NCI-H1092 (cell line): ENCODE measurements around the gene ZBTB8B.
"Not testable (repeated sequence)": the region's sequence is repeated elsewhere in the genome, so short reads cannot be mapped to it uniquely, and the experiment has no call there.

Experiments
- DNase-seq: peaks from one replicate; lab custom pipeline; 2025; lab: John Stamatoyannopoulos, UW

ZBTB8B gene

GRCh38 chr1:32464716-32465577 lies at the start of gene ZBTB8B:
TSS of gene ZBTB8B (plus strand) at chr1:32465072. CDS start at chr1:32470625, 5,553 bp downstream.
- peak; percentile 99 for DNase-seq

DNA sequence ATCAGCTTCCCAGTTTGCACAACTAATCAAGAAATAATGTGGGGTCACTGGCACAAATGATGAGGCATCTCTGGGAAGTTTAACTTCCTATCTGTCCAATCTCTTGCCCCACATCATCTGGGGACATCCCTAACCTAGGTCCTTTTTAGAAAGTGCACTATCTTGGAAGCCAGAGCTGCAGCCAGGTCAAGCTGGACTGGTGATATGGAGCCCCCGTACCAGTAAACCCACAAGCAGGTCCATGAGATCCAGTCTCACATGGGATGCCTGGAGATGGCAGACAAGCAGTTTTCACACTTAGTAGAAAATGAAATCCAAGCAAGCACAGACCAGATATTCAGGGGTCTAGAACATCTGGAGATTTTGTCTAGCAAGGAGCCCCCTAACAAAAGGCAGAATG lies 43.1 kb upstream of the ZBTB8B start:
- no peak for DNase-seq

DNA sequence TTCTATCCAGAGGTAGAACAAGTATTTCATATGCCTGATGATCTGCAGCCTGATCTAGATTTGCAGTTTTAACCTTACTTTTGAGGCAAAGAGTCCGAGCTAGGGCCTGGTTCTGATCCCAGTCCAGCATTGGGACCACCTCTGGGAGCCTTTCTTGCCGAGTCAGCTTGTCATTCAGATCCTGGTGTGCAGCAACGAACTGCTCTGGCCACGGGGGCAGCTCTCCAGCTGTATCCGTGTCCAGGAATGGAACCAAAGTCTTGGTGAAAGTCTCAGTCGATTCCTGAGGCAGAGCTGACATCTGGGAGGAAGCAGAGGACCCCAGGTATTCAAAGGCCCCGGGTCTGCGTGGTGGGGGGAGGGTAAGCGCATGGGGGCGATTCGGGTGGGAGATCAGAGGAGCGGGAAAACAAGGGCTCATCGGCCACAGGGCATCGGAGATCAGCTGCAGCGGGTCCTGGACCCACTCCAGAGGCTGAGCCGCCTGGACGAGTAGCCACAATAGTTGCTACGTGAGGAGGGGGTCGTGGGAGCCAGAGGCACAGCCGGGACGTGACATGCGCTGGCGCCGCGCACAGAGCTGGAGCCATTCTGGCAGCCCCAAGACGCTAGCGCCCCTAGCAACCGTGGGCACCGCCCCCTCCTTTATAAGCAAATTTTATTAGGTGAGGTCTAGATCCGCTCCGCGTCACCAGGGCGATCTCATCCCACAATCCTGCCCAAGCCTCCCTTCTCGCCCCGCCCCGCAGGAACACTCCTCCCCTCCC lies 38.2 kb upstream of the ZBTB8B start:
- DNase-seq: peak; percentile 75

DNA sequence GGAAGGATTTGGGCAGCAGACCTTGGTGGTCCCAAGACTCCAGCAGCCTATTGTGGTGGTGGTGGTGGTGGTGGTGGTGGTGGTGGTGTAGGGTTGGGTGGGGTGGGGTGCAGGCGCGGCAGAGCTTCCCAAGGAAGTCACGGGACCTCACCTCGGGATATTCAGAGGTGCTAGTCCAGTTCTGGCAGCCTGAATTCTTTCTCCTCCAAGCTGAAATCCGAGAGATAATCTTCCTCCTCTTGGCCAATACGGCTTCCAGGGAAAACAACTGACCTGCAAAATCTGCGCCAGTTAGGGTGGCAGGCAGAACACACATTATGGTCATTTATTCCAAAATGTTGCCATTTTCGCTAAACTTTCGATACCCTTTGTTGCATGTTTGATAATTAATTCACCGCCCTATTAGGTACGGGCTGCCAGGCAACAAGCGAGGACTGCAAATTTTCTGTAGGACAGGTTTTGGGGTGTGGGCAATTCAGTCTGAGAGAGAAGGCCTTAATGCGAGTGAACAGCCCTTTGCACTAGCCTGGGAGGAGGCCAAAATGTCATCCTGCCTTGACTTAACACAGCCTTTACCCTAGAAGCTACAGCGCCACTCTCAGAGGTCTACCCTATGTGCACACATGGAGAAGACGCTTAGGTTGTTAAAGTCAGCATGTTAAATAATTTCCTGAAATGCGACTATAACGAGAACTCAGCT lies 37.5 kb upstream of the ZBTB8B start:
- DNase-seq: no peak

GRCh38 chr1:32431736-32432400 lies 33.0 kb upstream of the ZBTB8B start:
- DNase-seq: no peak

- DNase-seq: no peak
Observed at GRCh38 chr1:32438136-32438535, 26.7 kb upstream of the ZBTB8B start.

DNA sequence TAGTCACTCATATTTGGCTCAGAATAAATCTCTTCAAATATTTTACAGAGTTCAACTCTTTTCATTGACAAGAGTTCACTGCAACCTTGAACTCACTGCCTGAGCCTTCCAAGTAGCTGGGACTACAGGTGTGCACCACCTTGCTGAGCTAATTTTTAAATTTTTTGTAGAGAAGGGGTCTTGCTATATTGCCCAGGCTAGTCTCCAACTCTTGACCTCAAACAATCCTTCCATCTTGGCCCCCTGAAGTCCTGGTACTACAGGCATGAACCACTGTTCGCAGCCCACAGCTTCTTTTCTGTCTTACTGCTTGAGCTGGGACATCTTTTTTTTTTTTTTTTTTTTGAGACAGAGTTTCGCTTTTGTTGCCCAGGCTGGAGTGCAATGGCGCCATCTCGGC lies 26.1 kb upstream of the ZBTB8B start:
- DNase-seq: not testable (repeated sequence)

- DNase-seq: not testable (repeated sequence)
Observed at GRCh38 chr1:32441467-32441866, 23.4 kb upstream of the ZBTB8B start.

GRCh38 chr1:32447469-32448185 lies 17.2 kb upstream of the ZBTB8B start:
- no peak for DNase-seq

DNA sequence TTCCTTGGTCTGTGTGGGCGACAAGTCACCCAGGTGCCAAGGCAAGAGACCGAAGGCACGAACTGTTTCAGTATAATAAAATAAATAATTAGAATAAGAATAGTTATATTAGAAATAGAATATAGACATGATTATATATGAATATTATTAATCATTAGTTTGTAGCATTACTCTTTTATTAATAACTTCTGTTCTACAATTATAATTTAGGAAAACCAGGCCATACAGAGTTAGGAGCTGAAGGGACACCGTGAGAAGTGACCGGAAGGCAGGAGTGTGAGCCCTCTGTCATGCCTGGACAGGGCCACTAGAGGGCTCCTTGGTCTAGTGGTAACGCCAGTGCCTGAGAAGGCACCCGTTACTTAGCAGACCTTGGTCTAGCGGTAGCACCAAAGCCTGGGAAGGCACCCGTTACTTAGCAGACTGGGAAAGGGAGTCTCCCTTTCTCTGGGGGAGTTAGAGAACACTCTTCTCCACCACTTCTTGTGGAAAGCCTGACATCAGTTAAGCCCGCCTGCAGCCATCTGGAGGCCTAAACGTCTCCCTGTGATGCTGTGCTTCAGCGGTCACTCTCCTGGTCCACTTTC lies 16.6 kb upstream of the ZBTB8B start:
- peak; percentile 80 for DNase-seq

DNA sequence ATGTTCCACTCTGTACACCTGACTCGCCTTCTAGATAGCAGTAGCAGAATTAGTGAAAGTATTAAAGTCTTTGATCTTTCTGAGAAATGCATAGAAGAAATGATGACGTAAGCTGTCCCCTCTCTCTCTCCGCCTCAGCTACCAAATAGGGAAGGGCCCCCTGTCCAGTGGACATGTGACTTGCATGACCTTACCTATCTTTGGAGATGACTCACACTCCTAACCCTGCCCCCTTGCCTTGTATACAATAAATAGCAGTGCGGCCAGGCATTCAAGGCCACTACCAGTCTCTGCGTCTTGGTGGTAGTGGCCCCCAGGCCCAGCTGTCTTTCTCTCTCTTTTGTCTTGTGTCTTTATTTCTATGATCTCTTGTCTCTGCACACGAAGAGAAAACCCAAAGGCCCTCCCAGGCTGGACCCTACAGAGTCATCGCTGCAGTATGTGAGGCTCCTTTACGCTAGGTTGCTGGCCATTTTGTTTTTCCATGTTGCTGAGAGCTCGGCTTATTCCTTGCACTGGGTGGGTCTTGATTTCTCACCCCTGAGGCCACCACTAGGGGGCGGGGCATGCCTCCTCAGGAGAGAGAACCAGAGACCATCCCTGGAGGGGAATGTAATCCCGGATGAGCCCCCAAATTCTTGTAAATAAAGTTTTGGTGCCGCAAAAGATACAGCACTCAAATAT lies 16.0 kb upstream of the ZBTB8B start:
- peak; percentile 13 for DNase-seq

DNA sequence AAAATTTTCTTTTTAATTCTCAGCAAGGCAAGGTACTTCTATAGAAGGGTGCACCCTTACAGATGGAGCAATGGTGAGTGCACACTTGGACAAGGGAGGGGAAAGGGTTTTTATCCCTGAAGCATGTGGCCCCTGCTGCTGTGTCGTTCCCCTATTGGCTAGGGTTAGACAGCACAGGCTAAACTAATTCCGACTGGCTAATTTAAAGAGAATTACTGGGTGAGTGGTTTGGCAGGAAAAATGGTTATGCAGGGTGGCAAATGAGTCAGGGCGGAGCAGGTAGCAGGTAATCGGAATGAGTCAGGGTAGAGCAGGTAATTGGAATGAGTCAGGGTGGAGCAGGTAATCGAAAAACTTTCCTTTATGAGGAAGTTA lies 15.4 kb upstream of the ZBTB8B start:
- not testable (repeated sequence) for DNase-seq

GRCh38 chr1:32454726-32455125 lies 10.1 kb upstream of the ZBTB8B start:
- DNase-seq: peak; percentile 88

GRCh38 chr1:32455958-32456357 lies 8.9 kb upstream of the ZBTB8B start:
- DNase-seq: no peak

- DNase-seq: not testable (repeated sequence)
Observed at GRCh38 chr1:32458798-32459197, 6.1 kb upstream of the ZBTB8B start.

DNA sequence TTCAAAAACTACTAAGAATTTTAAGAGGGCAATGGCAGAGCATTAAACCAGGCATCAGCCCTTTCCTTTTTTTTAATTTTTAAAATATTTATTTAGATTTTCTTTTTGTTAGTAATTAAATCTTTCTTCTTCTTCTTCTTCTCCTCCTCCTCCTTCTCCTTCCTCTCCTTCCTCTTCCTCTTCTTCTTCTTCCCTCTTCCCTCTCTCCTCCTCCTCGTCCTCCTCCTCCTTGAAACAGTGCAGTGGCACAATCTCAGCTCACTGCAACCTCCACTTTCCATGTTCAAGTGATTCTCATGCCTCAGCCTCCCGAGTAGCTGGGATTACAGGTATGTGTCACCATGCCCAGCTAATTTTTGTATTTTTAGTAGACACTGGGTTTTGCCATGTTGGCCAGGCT lies 1.9 kb upstream of the ZBTB8B start:
- DNase-seq: not testable (repeated sequence)

- peak; percentile 59 for DNase-seq
Observed at GRCh38 chr1:32464191-32464715, 619 bp upstream of the ZBTB8B start.

- no peak for DNase-seq
Observed at GRCh38 chr1:32465578-32465933, 684 bp downstream of the ZBTB8B start.

DNA sequence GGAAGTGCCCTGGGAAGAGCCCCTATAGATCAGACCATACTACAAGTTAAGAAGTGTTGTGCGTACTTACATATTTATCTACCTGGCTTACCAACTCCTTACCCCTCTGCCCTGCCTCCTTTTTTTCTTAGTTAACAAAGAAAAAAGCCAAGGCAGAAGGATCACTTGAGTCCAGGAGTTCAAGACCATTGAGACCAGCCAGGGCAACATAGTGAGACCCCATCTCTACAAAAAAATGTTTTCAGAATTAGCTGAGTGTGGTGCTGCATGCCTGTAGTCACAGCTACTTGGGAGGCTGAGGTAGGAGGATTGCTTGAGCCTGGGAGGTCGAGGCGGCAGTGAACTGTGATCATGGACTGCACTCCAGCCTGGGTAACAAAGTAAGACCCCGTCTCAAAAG lies 1.9 kb downstream of the ZBTB8B start:
- no peak for DNase-seq

DNA sequence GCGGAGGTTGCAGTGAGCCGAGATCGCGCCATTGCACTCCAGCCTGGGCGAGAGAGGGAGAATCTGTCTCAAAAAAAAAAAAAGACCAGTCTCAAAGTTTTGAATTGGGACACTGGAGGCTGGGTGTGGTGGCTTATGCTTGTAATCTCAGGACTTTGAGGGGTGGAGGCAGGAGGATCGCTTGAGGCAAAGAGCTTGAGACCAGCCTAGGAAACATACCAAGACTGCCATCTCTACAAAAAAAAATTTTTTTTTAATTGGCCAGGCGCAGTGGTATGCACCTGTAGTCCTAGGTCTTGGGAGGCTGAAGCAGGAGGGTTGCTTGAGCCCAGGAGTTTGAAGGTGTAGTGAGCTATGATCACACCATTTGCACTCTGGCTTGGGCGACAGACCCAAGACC lies 3.9 kb downstream of the ZBTB8B start:
- no peak for DNase-seq
